H9 (cell line): ENCODE results near the gene CFAP54. TPM values are rescaled to one million over a fixed set of nuclear protein-coding genes. Genes with fewer than 3 reads are reported as not detected.

ENCODE experiments used
- DNase-seq: peaks from one replicate; pipeline ENCODE4 v3.0.0-alpha.2; 2017
- H2AFZ ChIP-seq: one replicate; pipeline ENCODE4 v1.6.1; 2013; ENCODE audit warnings: mild to moderate bottlenecking, low read length, control low read depth, moderate library complexity
- H2AK5ac ChIP-seq: 2 replicates; pipeline ENCODE4 v1.6.1; 2013; ENCODE audit warnings: low read length, control low read depth, mixed read lengths; ENCODE audit not compliant: insufficient read length
- H2BK120ac ChIP-seq: one replicate; pipeline ENCODE4 v1.6.1; 2013; ENCODE audit warnings: low read depth, mild to moderate bottlenecking, low read length, control low read depth, inconsistent platforms; ENCODE audit not compliant: poor library complexity, severe bottlenecking
- H2BK12ac ChIP-seq: 2 replicates; pipeline ENCODE4 v1.6.1; 2013; ENCODE audit warnings: low read length, control low read depth, mixed read lengths, low read depth; ENCODE audit not compliant: insufficient read length
- H2BK15ac ChIP-seq: 2 replicates; pipeline ENCODE4 v1.6.1; 2013; ENCODE audit warnings: low read depth, low read length, control low read depth
- H2BK20ac ChIP-seq: one replicate; pipeline ENCODE4 v1.6.1; 2013; ENCODE audit warnings: low read depth, mild to moderate bottlenecking, low read length, control low read depth, inconsistent platforms; ENCODE audit not compliant: poor library complexity, severe bottlenecking
- H2BK5ac ChIP-seq: 2 replicates; pipeline ENCODE4 v1.6.1; 2013; ENCODE audit warnings: low read length, control low read depth, mixed read lengths; ENCODE audit not compliant: insufficient read length
- H3K14ac ChIP-seq: 2 replicates; pipeline ENCODE4 v1.6.1; 2013; ENCODE audit warnings: low read length, control low read depth; ENCODE audit not compliant: insufficient read depth
- H3K18ac ChIP-seq: 2 replicates; pipeline ENCODE4 v1.6.1; 2013; ENCODE audit warnings: low read depth, mild to moderate bottlenecking, mixed read lengths, low read length, control low read depth; ENCODE audit not compliant: insufficient read length
- H3K23ac ChIP-seq: 2 replicates; pipeline ENCODE4 v1.6.1; 2013; ENCODE audit warnings: low read length, control low read depth, mixed read lengths, low read depth; ENCODE audit not compliant: insufficient read length
- H3K23me2 ChIP-seq: 2 replicates; pipeline ENCODE4 v1.6.1; 2013; ENCODE audit warnings: low read depth, mild to moderate bottlenecking, mixed read lengths, low read length, control low read depth; ENCODE audit not compliant: insufficient read length, poor library complexity, severe bottlenecking
- H3K27ac ChIP-seq: 2 replicates; pipeline ENCODE4 v1.5.1; 2013; ENCODE audit warnings: low read length, control low read depth, mixed read lengths, low read depth; ENCODE audit not compliant: insufficient read length
- H3K27me3 ChIP-seq: 2 replicates; pipeline ENCODE4 v1.6.1; 2013; ENCODE audit warnings: low read length, control low read depth, inconsistent platforms; ENCODE audit not compliant: insufficient read depth
- H3K4ac ChIP-seq: 2 replicates; pipeline ENCODE4 v1.6.1; 2013; ENCODE audit warnings: low read depth, mild to moderate bottlenecking, control low read depth, inconsistent platforms, low read length, moderate library complexity
- H3K4me1 ChIP-seq: 2 replicates; pipeline ENCODE4 v1.6.1; 2013; ENCODE audit warnings: low read length, control low read depth, inconsistent platforms; ENCODE audit not compliant: insufficient read depth
- H3K4me2 ChIP-seq: 2 replicates; pipeline ENCODE4 v1.6.1; 2013; ENCODE audit warnings: low read length, control low read depth, mixed read lengths; ENCODE audit not compliant: insufficient read length, insufficient read depth
- H3K56ac ChIP-seq: 2 replicates; pipeline ENCODE4 v1.6.1; 2013; ENCODE audit warnings: low read depth, mild to moderate bottlenecking, mixed read lengths, low read length, control low read depth; ENCODE audit not compliant: insufficient read length
- H3K79me1 ChIP-seq: 2 replicates; pipeline ENCODE4 v1.6.1; 2013; ENCODE audit warnings: low read depth, mild to moderate bottlenecking, moderate library complexity, low read length, control low read depth, inconsistent platforms; ENCODE audit not compliant: insufficient read depth, poor library complexity, severe bottlenecking
- H3K79me2 ChIP-seq: 2 replicates; pipeline ENCODE4 v1.6.1; 2013; ENCODE audit warnings: low read length, control low read depth, inconsistent platforms; ENCODE audit not compliant: insufficient read depth
- H3K9ac ChIP-seq: 2 replicates; pipeline ENCODE4 v1.6.1; 2013; ENCODE audit warnings: low read length, control low read depth, mixed read lengths; ENCODE audit not compliant: insufficient read length; ENCODE audit errors: extremely low read depth
- H3K9me3 ChIP-seq: one replicate; pipeline ENCODE4 v1.6.1; 2013; ENCODE audit warnings: low read depth, low read length, inconsistent platforms; ENCODE audit not compliant: control insufficient read depth
- H3T11ph ChIP-seq: one replicate; pipeline ENCODE4 v1.6.1; 2013; ENCODE audit warnings: mild to moderate bottlenecking, low read length, control low read depth, inconsistent platforms
- H4K20me1 ChIP-seq: one replicate; pipeline ENCODE4 v1.6.1; 2013; ENCODE audit not compliant: control insufficient read depth, insufficient read length, insufficient read depth
- H4K5ac ChIP-seq: 2 replicates; pipeline ENCODE4 v1.6.1; 2013; ENCODE audit warnings: low read depth, mild to moderate bottlenecking, mixed read lengths, low read length, control low read depth; ENCODE audit not compliant: insufficient read length
- H4K8ac ChIP-seq: replicated peaks from 2 replicates; pipeline ENCODE4 v1.6.1; 2013; ENCODE audit warnings: low read length, control low read depth, mixed read lengths, low read depth; ENCODE audit not compliant: insufficient read length
- H4K91ac ChIP-seq: 2 replicates; pipeline ENCODE4 v1.6.1; 2013; ENCODE audit warnings: low read depth, mild to moderate bottlenecking, moderate library complexity, mixed read lengths, low read length, control low read depth; ENCODE audit not compliant: insufficient read length
- H3K27ac Mint-ChIP-seq, 3 experiments: 2 replicates in 2 of 3; 3 replicates in 1 of 3; pipeline ENCODE4 v1.8.0; 2020 to 2021; ENCODE audit warnings: mixed read lengths in 3 of 3, mild to moderate bottlenecking in 1 of 3, moderate library complexity in 1 of 3
- H3K27me3 Mint-ChIP-seq: 2 replicates; pipeline ENCODE4 v1.8.0; 2021; ENCODE audit warnings: low read depth, mild to moderate bottlenecking, moderate library complexity, mixed read lengths
- H3K36me3 Mint-ChIP-seq, 3 experiments: 2 replicates in 2 of 3; 3 replicates in 1 of 3; pipeline ENCODE4 v1.8.0; 2020 to 2021; ENCODE audit warnings: low read depth in 3 of 3, mixed read lengths in 3 of 3; ENCODE audit not compliant: insufficient read depth in 1 of 3
- H3K4me1 Mint-ChIP-seq, 2 experiments: 2 replicates each; pipeline ENCODE4 v1.8.0; 2020; ENCODE audit warnings: mixed read lengths in 2 of 2
- H3K4me3 Mint-ChIP-seq, 2 experiments: 2 replicates in 1 of 2; 3 replicates in 1 of 2; pipeline ENCODE4 v1.8.0; 2020 to 2021; ENCODE audit warnings: mild to moderate bottlenecking in 2 of 2, mixed read lengths in 2 of 2, moderate library complexity in 1 of 2
- H3K9me3 Mint-ChIP-seq, 2 experiments: 2 replicates in 1 of 2; 3 replicates in 1 of 2; pipeline ENCODE4 v1.8.0; 2020; ENCODE audit warnings: mild to moderate bottlenecking in 2 of 2, mixed read lengths in 2 of 2, moderate library complexity in 1 of 2
- WGBS: extraction: QIAGEN DNeasy Blood & Tissue Kit; methylation state at CpG from one replicate; pipeline ENCODE4 v1.1.7; 2013; ENCODE audit warnings: missing lambda C conversion rate, low lambda C conversion rate, mixed read lengths; ENCODE audit not compliant: insufficient read length; ENCODE audit errors: extremely low coverage; 5-methylcytosine and 5-hydroxymethylcytosine counted together
- total RNA-seq: library from RNA; stranded (reverse); gene quantifications from 2 replicates; pipeline ENCODE4 v1.2.1, GENCODE V29; 2021
- TF ChIP-seq, protein P1 (sequence below): fragments of 200-600 bp; sonication (generic); conservative IDR thresholded peaks from 3 replicates; pipeline ENCODE4 v1.8.0; 2021; ENCODE audit warnings: antibody characterized with exemption, mild to moderate bottlenecking

The CFAP54 gene
- total RNA-seq, 1 experiment from 2014 or later: 0.24 TPM

DNA sequence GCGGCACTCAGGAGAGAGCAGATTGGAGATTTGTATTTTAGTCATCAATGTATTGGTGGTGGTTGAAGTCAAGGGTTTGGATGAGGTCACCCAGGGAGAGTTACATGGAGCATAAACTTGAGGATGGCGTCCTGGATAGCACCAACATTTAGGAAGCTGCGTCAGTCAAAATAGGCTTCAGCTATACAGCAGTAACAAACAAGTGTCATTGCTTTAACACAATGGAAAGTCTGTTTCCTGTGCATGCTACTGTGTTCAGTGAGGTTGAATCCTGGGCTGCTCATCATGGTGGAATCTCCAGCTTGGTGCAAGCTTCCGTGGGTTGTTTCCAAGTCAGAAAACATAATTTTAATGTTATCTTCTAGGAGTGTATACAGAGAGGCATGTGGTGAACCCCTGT is 180.4 kb downstream of the CFAP54 start:
- Histone ChIP-seq H3K4ac (no peak overlapping the region), H3K4me1 (no peaks in the 10 kb centered on the region), H3K27ac (no peak overlapping the region), H3K23me2 (no peaks in the 10 kb centered on the region), H2BK20ac (no peak overlapping the region), H3K4me2 (no peak overlapping the region), H2AFZ (no peak overlapping the region), H3K14ac (no peak overlapping the region), H2AK5ac (no peak overlapping the region), H3K18ac (no peak overlapping the region), H3K79me2 (no peaks in the 10 kb centered on the region), H4K8ac (no peak overlapping the region), H3K27me3 (no peaks in the 10 kb centered on the region), H3K56ac (no peak overlapping the region), H2BK5ac (no peak overlapping the region), H3K9me3 (no peaks in the 10 kb centered on the region), H2BK15ac (no peak overlapping the region), H3K23ac (no peak overlapping the region), H3K9ac (no peak overlapping the region), H4K5ac (no peak overlapping the region), H2BK120ac (no peak overlapping the region), H3T11ph (no peak overlapping the region), H2BK12ac (no peak overlapping the region), H4K20me1 (no peaks in the 10 kb centered on the region), H3K79me1 (no peaks in the 10 kb centered on the region), H4K91ac (no peak overlapping the region)
- Mint-ChIP-seq H3K9me3 (peaks cover 16% of the 10 kb centered on the region in 2 experiments), H3K36me3 (peaks cover 0 to 9% (median 0%) of the 10 kb centered on the region in 3 experiments; a peak in 3 of 7 replicates), H3K4me1 (peaks cover 12% of the 10 kb centered on the region in 2 experiments), H3K4me3 (no peak overlapping the region), H3K27ac (no peak overlapping the region; a peak in 1 of 7 replicates), H3K27me3 (no peaks in the 10 kb centered on the region)
- TF ChIP-seq, protein P1, sequence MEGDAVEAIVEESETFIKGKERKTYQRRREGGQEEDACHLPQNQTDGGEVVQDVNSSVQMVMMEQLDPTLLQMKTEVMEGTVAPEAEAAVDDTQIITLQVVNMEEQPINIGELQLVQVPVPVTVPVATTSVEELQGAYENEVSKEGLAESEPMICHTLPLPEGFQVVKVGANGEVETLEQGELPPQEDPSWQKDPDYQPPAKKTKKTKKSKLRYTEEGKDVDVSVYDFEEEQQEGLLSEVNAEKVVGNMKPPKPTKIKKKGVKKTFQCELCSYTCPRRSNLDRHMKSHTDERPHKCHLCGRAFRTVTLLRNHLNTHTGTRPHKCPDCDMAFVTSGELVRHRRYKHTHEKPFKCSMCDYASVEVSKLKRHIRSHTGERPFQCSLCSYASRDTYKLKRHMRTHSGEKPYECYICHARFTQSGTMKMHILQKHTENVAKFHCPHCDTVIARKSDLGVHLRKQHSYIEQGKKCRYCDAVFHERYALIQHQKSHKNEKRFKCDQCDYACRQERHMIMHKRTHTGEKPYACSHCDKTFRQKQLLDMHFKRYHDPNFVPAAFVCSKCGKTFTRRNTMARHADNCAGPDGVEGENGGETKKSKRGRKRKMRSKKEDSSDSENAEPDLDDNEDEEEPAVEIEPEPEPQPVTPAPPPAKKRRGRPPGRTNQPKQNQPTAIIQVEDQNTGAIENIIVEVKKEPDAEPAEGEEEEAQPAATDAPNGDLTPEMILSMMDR: no peak
- DNase-seq: no peak
- no CpG with 5 or more reads among the region's 4 CpGs for WGBS
